AG20443 (cell line): Measurements from ENCODE around the gene PLEKHA6.
A peak's percentile ranks its signal among the peaks of the same experiment; 100 is the strongest.

Source experiments
- DNase-seq: peaks from one replicate; pipeline ENCODE4 v3.0.0; 2012; ENCODE audit warnings: low spot score, mixed read lengths

The PLEKHA6 gene

GRCh38 chr1:204262506-204263253 is 97.0 kb downstream of the PLEKHA6 start:
- no peak for DNase-seq

- peak; percentile 84 for DNase-seq
Observed at GRCh38 chr1:204261746-204262505, 97.8 kb downstream of the PLEKHA6 start.

GRCh38 chr1:204261266-204261665 is 98.5 kb downstream of the PLEKHA6 start:
- no peak for DNase-seq

GRCh38 chr1:204260601-204261197 is 99.0 kb downstream of the PLEKHA6 start:
- DNase-seq = no peak

GRCh38 chr1:204259782-204260181 is 99.9 kb downstream of the PLEKHA6 start:
- DNase-seq = no peak

GRCh38 chr1:204259196-204259595 is 100.5 kb downstream of the PLEKHA6 start:
- DNase-seq = no peak

- DNase-seq = peak; percentile 67
Observed at GRCh38 chr1:204258213-204259115, 101.3 kb downstream of the PLEKHA6 start.

GRCh38 chr1:204257446-204257845 is 102.3 kb downstream of the PLEKHA6 start:
- no peak for DNase-seq

- no peak for DNase-seq
Observed at GRCh38 chr1:204256531-204256930, 103.2 kb downstream of the PLEKHA6 start.

GRCh38 chr1:204255966-204256365 is 103.8 kb downstream of the PLEKHA6 start:
- peak; percentile 62 for DNase-seq

- no peak for DNase-seq
Observed at GRCh38 chr1:204255225-204255624, 104.5 kb downstream of the PLEKHA6 start.

GRCh38 chr1:204254031-204254661 is 105.6 kb downstream of the PLEKHA6 start:
- DNase-seq = peak; percentile 84

- DNase-seq = no peak
Observed at GRCh38 chr1:204251926-204252689, 107.6 kb downstream of the PLEKHA6 start.

GRCh38 chr1:204251286-204251685 is 108.4 kb downstream of the PLEKHA6 start:
- no peak for DNase-seq

- DNase-seq = no peak
Observed at GRCh38 chr1:204250428-204251030, 109.2 kb downstream of the PLEKHA6 start.

- no peak for DNase-seq
Observed at GRCh38 chr1:204249736-204250427, 109.8 kb downstream of the PLEKHA6 start.

- DNase-seq = no peak
Observed at GRCh38 chr1:204248954-204249353, 110.8 kb downstream of the PLEKHA6 start.

GRCh38 chr1:204246876-204247275 is 112.9 kb downstream of the PLEKHA6 start:
- no peak for DNase-seq

- no peak for DNase-seq
Observed at GRCh38 chr1:204242920-204243319, 116.8 kb downstream of the PLEKHA6 start.

- no peak for DNase-seq
Observed at GRCh38 chr1:204241914-204242313, 117.8 kb downstream of the PLEKHA6 start.
